Right lobe of liver (tissue), 4 donors: Measurements from ENCODE around the gene NRCAM.

Experiments used
- CTCF ChIP-seq, 4 donors: fragments of 200-600 bp in 3 of 4; fragments of 450-650 bp in 1 of 4; IDR thresholded peaks; one replicate each; pipeline versions ENCODE4 v1.5.1 to v1.8.0; 2016 to 2022; ENCODE audit warnings: antibody characterized with exemption in 4 of 4, mild to moderate bottlenecking in 2 of 4
- POLR2A ChIP-seq: fragments of 450-650 bp; IDR thresholded peaks from one replicate; pipeline ENCODE4 v1.6.1; 2017; ENCODE audit warnings: antibody characterized with exemption, mild to moderate bottlenecking
- donor health status: DM: no; HTN: no; CAD: no.
- donor health status: DM: no; HTN: no; CAD: no.
- donor health status: DM: no; HTN: yes; CAD: no.

- TF ChIP-seq POLR2A = no peak
- no peak for TF ChIP-seq CTCF (IDR thresholded peaks at IDR 0.05)
Measured at GRCh38 chr7:108453320-108453719, 2.9 kb downstream of the NRCAM start.
